Measurements from ENCODE around the gene ADGRF5.

DNA sequence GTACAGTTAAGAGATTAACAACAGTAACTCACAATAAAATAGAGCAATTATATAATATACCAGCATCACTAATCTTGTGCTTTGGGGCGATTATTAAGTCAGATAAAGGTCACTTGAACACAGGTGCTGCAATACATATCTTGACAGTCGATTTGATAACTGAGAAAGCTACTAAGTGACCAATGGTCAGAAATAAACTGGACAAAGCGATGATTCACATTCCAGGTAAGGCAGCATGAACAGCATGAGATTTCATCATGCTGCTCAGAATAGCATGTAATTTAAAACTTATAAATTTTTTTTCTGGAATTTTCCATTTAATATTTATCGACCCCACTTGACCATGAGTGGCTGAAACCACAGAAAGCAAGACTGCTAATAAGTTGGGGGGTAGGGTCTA is 15.9 kb upstream of the ADGRF5 start:
- no peak for TF ChIP-seq CTCF (IDR thresholded peaks at IDR 0.05; ENCODE audit: low read depth, low read length)
- no peak for TF ChIP-seq EZH2phosphoT487 (IDR thresholded peaks at IDR 0.05; ENCODE audit: low read depth)
